Measurements from ENCODE around the gene POLE3. TPM values are rescaled to one million over a fixed set of nuclear protein-coding genes. Genes with fewer than 3 reads are reported as not detected.
"Not testable (repeated sequence)": the region's sequence is repeated elsewhere in the genome, so short reads cannot be mapped to it uniquely, and the experiment has no call there.

Gene POLE3
- total RNA-seq, 4 donors from 2014 or later = 4.2 to 58.7 (median 24.4) TPM

DNA sequence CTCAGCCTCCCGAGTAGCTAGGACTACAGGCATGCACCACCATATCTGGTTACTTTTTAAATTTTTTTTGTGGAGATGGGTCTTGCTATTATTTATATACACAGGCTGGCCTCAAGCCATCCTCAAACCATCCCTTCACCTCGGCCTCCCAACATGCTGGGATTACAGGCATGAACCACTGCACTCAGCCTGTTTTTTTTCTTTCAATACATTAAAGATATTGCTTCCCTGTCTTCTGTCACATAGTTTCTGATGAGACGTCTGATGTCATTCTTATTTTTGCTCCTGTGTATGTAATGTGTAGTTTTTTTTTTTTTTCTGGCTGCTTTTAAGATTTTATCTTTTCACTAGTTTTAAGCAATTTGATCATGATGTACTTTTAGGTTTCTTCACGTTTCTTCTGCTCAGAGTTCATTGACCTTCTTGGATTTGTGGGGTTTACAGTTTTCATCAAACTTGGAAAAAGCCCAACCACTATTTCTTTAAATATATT is 41.7 kb upstream of the POLE3 start:
- intact Hi-C loops (cut with DNase I; ENCODE audit: low total_unique reads) (no loop called here), in situ Hi-C loops (cut with MboI; ENCODE audit: low pct_ligation_motif_present in 1 of 4, low pct_unique_long_range_greater_than_20kb in 1 of 4, low sequenced_read_pairs in 3 of 4) (loop anchor here in 1 of 4 donors (10.0 kb wide), 2 partner anchors 133 to 203 kb away; no protein-coding TSS in a partner anchor)
- no peaks in the 10 kb centered on the region for H3K27me3 ChIP-seq
- no peak for TF ChIP-seq POLR2A (IDR thresholded peaks at IDR 0.05)
- TF ChIP-seq, protein P1, sequence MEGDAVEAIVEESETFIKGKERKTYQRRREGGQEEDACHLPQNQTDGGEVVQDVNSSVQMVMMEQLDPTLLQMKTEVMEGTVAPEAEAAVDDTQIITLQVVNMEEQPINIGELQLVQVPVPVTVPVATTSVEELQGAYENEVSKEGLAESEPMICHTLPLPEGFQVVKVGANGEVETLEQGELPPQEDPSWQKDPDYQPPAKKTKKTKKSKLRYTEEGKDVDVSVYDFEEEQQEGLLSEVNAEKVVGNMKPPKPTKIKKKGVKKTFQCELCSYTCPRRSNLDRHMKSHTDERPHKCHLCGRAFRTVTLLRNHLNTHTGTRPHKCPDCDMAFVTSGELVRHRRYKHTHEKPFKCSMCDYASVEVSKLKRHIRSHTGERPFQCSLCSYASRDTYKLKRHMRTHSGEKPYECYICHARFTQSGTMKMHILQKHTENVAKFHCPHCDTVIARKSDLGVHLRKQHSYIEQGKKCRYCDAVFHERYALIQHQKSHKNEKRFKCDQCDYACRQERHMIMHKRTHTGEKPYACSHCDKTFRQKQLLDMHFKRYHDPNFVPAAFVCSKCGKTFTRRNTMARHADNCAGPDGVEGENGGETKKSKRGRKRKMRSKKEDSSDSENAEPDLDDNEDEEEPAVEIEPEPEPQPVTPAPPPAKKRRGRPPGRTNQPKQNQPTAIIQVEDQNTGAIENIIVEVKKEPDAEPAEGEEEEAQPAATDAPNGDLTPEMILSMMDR (IDR thresholded peaks at IDR 0.05) = no peak
- no peak overlapping the region for H3K27ac ChIP-seq
- H3K36me3 ChIP-seq = no peaks in the 10 kb centered on the region
- no peak overlapping the region for H3K4me3 ChIP-seq
- 71 to 76% methylated on average over 3 to 4 of the region's 4 CpGs for WGBS, 2 donors (ENCODE audit: low coverage in 1 of 2)
- H3K4me1 ChIP-seq = peaks cover 7 to 22% (median 13%) of the 10 kb centered on the region in 4 donors
- no peak for DNase-seq
- H3K9me3 ChIP-seq = no peaks in the 10 kb centered on the region

DNA sequence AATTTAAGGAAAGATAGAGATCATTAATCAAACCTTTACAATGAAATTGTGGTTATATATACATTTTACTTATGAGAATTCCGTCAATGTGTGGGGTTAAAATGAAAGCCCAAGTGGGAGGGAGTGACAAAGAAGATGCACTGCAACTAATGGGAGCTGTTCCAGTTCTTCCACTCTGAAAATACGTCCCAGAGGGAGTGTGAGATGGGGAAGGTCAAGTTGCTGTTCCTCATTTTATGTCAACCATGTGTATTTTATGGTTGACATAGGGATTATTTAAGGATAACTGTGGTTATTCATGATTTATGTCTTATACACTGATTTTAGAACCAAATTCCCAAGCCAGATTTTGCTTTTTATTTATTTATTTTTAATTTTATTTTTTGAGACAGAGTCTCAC is 38.9 kb upstream of the POLE3 start:
- intact Hi-C loops (cut with DNase I; ENCODE audit: low total_unique reads) (no loop called here), in situ Hi-C loops (cut with MboI; ENCODE audit: low pct_ligation_motif_present in 1 of 4, low pct_unique_long_range_greater_than_20kb in 1 of 4, low sequenced_read_pairs in 3 of 4) (loop anchor here in 2 of 4 donors (5.0 kb wide), 3 partner anchors 133 to 208 kb away; no protein-coding TSS in a partner anchor)
- H3K36me3 ChIP-seq = no peaks in the 10 kb centered on the region
- no peak overlapping the region for H3K27ac ChIP-seq
- H3K9me3 ChIP-seq = no peaks in the 10 kb centered on the region
- H3K4me3 ChIP-seq = no peak overlapping the region
- TF ChIP-seq POLR2A (IDR thresholded peaks at IDR 0.05) = no peak
- TF ChIP-seq, protein P1 (IDR thresholded peaks at IDR 0.05) = no peak
- TF ChIP-seq EP300 (IDR thresholded peaks at IDR 0.05; ENCODE audit: low read depth) = no peak
- no peak for TF ChIP-seq POLR2AphosphoS5 (IDR thresholded peaks at IDR 0.05)
- no peak for DNase-seq
- no peaks in the 10 kb centered on the region for H3K27me3 ChIP-seq
- H3K4me1 ChIP-seq = peaks cover 0 to 3% (median 0%) of the 10 kb centered on the region in 4 donors
- 38 to 64% methylated on average over 2 of the region's 2 CpGs for WGBS, 2 donors (ENCODE audit: low coverage in 1 of 2)

DNA sequence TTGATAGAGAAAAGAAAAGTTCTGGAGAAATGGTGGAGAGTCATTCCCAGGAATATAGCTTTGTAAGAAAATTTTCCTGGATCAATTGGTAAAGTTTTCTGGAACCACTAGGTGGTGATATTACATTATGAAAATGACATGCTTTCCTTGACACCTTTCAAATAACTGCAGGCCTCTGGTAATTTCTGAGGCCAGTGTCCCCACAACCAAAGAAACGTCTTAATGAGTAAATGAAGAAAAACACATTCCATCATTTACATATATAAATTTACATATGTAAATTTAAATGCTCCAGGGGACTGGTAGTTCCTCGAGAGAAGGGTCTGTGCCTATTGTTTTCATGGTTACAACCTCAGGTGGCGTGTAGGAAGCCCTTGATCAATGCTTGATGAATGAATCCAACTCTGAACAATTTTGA is 35.9 kb upstream of the POLE3 start:
- no peaks in the 10 kb centered on the region for H3K27me3 ChIP-seq
- WGBS, 2 donors (ENCODE audit: low coverage in 1 of 2) = 54 to 86% methylated on average over 2 to 3 of the region's 3 CpGs
- no peak overlapping the region for H3K4me3 ChIP-seq
- H3K9me3 ChIP-seq = no peaks in the 10 kb centered on the region
- DNase-seq = no peak
- no peaks in the 10 kb centered on the region for H3K36me3 ChIP-seq
- in situ Hi-C loops (cut with MboI; ENCODE audit: low pct_ligation_motif_present in 1 of 4, low pct_unique_long_range_greater_than_20kb in 1 of 4, low sequenced_read_pairs in 3 of 4) (loop anchor here in 2 of 4 donors (5.0 kb wide), 3 partner anchors 136 to 211 kb away; no protein-coding TSS in a partner anchor), intact Hi-C loops (cut with DNase I; ENCODE audit: low total_unique reads) (loop anchor here (2.0 kb wide), 2 partner anchors 142 to 212 kb away; no protein-coding TSS in a partner anchor)
- TF ChIP-seq, protein P1 (IDR thresholded peaks at IDR 0.05) = peak; percentile 59 to 79 (median 73)
- TF ChIP-seq POLR2A (IDR thresholded peaks at IDR 0.05) (no peak), POLR2AphosphoS5 (IDR thresholded peaks at IDR 0.05) (no peak), EP300 (IDR thresholded peaks at IDR 0.05; ENCODE audit: low read depth) (no peak)
- peaks cover 0 to 3% (median 0%) of the 10 kb centered on the region in 4 donors for H3K4me1 ChIP-seq
- peak overlapping the region in 1 of 4 donors; percentile 3 for H3K27ac ChIP-seq

DNA sequence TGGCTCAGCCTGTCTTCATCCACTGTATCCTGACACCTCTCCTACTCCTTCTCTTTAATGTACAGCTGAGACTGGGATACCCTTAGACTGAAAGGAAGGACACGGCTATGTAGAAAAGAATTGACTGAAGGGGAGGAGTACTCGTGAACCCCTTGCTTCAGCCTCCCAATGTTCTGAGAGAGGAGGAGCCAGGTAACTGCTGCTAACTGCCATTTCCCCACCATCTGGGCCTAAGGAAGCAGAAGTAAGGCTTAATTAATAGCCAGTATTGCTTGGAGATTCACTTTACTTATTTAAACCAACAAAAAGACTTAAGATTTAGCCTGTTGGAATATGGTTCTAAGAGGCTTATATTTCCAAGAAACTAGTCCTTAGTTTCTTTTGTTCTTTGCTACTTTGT is 34.3 kb upstream of the POLE3 start:
- H3K27me3 ChIP-seq = no peaks in the 10 kb centered on the region
- no peaks in the 10 kb centered on the region for H3K36me3 ChIP-seq
- intact Hi-C loops (cut with DNase I; ENCODE audit: low total_unique reads) (no loop called here), in situ Hi-C loops (cut with MboI; ENCODE audit: low pct_ligation_motif_present in 1 of 4, low pct_unique_long_range_greater_than_20kb in 1 of 4, low sequenced_read_pairs in 3 of 4) (loop anchor here in 2 of 4 donors (5.0 kb wide), 3 partner anchors 138 to 213 kb away; no protein-coding TSS in a partner anchor)
- no peak for DNase-seq
- no peak overlapping the region for H3K4me3 ChIP-seq
- TF ChIP-seq POLR2A (IDR thresholded peaks at IDR 0.05) (no peak), POLR2AphosphoS5 (IDR thresholded peaks at IDR 0.05) (no peak), EP300 (IDR thresholded peaks at IDR 0.05; ENCODE audit: low read depth) (no peak)
- TF ChIP-seq, protein P1 (IDR thresholded peaks at IDR 0.05) = no peak
- no peaks in the 10 kb centered on the region for H3K9me3 ChIP-seq
- 83 to 87% methylated on average over 2 of the region's 2 CpGs for WGBS, 2 donors (ENCODE audit: low coverage in 1 of 2)
- peaks cover 0 to 3% (median 0%) of the 10 kb centered on the region in 4 donors for H3K4me1 ChIP-seq
- no peak overlapping the region for H3K27ac ChIP-seq

DNA sequence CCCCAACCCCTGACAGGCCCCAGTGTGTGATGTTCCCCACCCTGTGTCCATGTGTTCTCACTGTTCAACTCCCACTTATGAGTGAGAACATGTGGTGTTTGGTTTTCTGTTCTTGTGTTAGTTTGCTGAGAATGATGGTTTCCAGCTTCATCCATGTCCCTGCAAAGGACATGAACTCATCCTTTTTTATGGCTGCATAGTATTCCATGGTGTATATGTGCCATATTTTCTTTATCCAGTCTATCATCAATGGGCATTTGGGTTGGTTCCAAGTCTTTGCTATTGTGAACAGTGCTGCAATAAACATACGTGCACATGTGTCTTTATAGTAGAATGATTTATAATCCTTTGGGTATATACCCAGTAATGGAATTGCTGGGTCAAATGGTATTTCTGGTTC is 27.2 kb upstream of the POLE3 start:
- 67 to 73% methylated on average over 1 of the region's 1 CpG for WGBS, 2 donors (ENCODE audit: low coverage in 1 of 2)
- H3K36me3 ChIP-seq; H3K4me3 ChIP-seq; intact Hi-C loops (cut with DNase I; ENCODE audit: low total_unique reads); H3K4me1 ChIP-seq; DNase-seq; H3K27me3 ChIP-seq; H3K27ac ChIP-seq; H3K9me3 ChIP-seq: not testable (repeated sequence)
- in situ Hi-C loops (cut with MboI; ENCODE audit: low pct_ligation_motif_present in 1 of 4, low pct_unique_long_range_greater_than_20kb in 1 of 4, low sequenced_read_pairs in 3 of 4) = loop anchor here in 1 of 4 donors (10.0 kb wide), 1 partner anchor 217 kb away; no protein-coding TSS in a partner anchor
